Endothelial cell of umbilical vein (primary cell): ENCODE measurements around the gene CNNM4.

Experiments
- EZH2 ChIP-seq: IDR thresholded peaks from 2 replicates; pipeline ENCODE4 v1.6.1; 2012; ENCODE audit warnings: borderline replicate concordance, low read depth, mild to moderate bottlenecking, moderate library complexity, low read length, inconsistent platforms; ENCODE audit not compliant: severe bottlenecking
- FOS ChIP-seq: IDR thresholded peaks from 2 replicates; pipeline ENCODE4 v1.6.1; 2011; ENCODE audit warnings: mild to moderate bottlenecking, low read length, moderate library complexity, borderline replicate concordance; ENCODE audit not compliant: insufficient read depth
- GATA2 ChIP-seq: IDR thresholded peaks from 2 replicates; pipeline ENCODE4 v1.7.0; 2011; ENCODE audit warnings: low read depth, mild to moderate bottlenecking, moderate library complexity, mixed read lengths, low read length; ENCODE audit not compliant: insufficient read length, insufficient read depth
- JUN ChIP-seq: IDR thresholded peaks from 2 replicates; pipeline ENCODE4 v1.6.1; 2011; ENCODE audit warnings: borderline replicate concordance, low read depth; ENCODE audit not compliant: insufficient read length, insufficient read depth
- MAX ChIP-seq: IDR thresholded peaks from 2 replicates; pipeline ENCODE4 v1.6.1; 2011; ENCODE audit not compliant: insufficient read depth, insufficient read length
- MYC ChIP-seq: IDR thresholded peaks from one replicate; pipeline ENCODE4 v1.6.1; 2011; ENCODE audit warnings: mild to moderate bottlenecking, low read depth, low read length
- POLR2A ChIP-seq: IDR thresholded peaks from 2 replicates; pipeline ENCODE4 v1.6.1; 2012; ENCODE audit warnings: low read depth, mild to moderate bottlenecking, control low read depth, low read length
- POLR2AphosphoS5 ChIP-seq: IDR thresholded peaks from 2 replicates; pipeline ENCODE4 v1.6.1; 2012; ENCODE audit warnings: low read depth, mild to moderate bottlenecking, control low read depth, low read length, moderate library complexity; ENCODE audit not compliant: insufficient read depth
- TF ChIP-seq, protein P1 (sequence below), 2 donors: IDR thresholded peaks; 1 replicate in 1 of 2; 2 replicates in 1 of 2; pipeline ENCODE4 v1.5.1; 2011; ENCODE audit warnings: low read length in 2 of 2, mild to moderate bottlenecking in 2 of 2, moderate library complexity in 2 of 2, control low read depth in 1 of 2, inconsistent platforms in 1 of 2, low read depth in 1 of 2; ENCODE audit not compliant: insufficient read depth in 1 of 2; ENCODE audit errors: extremely low read depth in 1 of 2

GRCh38 chr2:96835830-96836229 lies 75.1 kb downstream of the CNNM4 start:
- TF ChIP-seq, protein P1, sequence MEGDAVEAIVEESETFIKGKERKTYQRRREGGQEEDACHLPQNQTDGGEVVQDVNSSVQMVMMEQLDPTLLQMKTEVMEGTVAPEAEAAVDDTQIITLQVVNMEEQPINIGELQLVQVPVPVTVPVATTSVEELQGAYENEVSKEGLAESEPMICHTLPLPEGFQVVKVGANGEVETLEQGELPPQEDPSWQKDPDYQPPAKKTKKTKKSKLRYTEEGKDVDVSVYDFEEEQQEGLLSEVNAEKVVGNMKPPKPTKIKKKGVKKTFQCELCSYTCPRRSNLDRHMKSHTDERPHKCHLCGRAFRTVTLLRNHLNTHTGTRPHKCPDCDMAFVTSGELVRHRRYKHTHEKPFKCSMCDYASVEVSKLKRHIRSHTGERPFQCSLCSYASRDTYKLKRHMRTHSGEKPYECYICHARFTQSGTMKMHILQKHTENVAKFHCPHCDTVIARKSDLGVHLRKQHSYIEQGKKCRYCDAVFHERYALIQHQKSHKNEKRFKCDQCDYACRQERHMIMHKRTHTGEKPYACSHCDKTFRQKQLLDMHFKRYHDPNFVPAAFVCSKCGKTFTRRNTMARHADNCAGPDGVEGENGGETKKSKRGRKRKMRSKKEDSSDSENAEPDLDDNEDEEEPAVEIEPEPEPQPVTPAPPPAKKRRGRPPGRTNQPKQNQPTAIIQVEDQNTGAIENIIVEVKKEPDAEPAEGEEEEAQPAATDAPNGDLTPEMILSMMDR (IDR thresholded peaks at IDR 0.05; ENCODE audit: extremely low read depth in 1 of 2, insufficient read depth in 1 of 2, low read depth in 1 of 2, low read length in 2 of 2), result no peak
- TF ChIP-seq EZH2, result no peak
- TF ChIP-seq POLR2A, result no peak
- no peak for TF ChIP-seq GATA2
- no peak for TF ChIP-seq POLR2AphosphoS5
- TF ChIP-seq MYC, result no peak
- TF ChIP-seq MAX, result no peak
- TF ChIP-seq FOS, result no peak
- no peak for TF ChIP-seq JUN
